ENCODE measurements around the gene STK39. TPM values are rescaled to one million over a fixed set of nuclear protein-coding genes. Genes with fewer than 3 reads are reported as not detected.

The STK39 gene
- polyA plus RNA-seq, 2 of the 4 experiments (the other 2 are of a cell fraction), result 14.2 to 27.2 TPM

DNA sequence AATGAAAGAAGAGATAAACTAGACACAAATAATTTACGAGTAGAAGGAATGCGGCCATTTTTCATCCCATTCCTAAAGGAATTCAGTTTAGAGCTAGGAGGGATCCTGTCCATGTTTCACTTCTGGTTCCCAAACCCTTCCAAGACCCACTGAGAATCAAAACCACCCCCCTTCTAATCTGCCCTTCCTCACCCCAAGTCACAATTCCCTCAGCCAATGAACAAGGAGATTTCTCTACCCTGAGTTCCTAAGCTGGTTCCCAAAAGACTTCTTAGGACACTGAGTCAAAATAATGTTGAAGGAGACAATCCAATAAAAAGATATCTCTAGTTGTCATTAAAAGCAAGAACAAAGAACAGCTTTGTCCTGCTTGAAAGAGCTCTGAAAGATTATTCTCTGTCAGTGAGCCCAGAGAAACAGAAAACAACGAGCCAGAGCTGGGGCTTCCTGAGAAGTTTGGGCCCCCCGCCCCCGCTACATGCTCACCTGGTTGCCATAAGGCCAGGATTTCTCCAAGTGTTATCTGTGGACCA is 45.7 kb downstream of the STK39 start:
- DNase-seq (ENCODE audit: low read depth in 1 of 2, low spot score in 1 of 2) (no peak), ATAC-seq (no peak), FAIRE-seq (no peak)
- TF ChIP-seq CBX2 (IDR thresholded peaks at IDR 0.05; ENCODE audit: borderline replicate concordance, low read depth) (no peak), HDAC2 (IDR thresholded peaks at IDR 0.05) (no peak), EP300 (IDR thresholded peaks at IDR 0.05) (no peak), SMC3 (IDR thresholded peaks at IDR 0.05) (no peak), CBX8 (IDR thresholded peaks at IDR 0.05) (no peak), RAD21 (conservative IDR thresholded peaks at IDR 0.05 in 1 of 2, IDR thresholded peaks at IDR 0.05 in 1 of 2) (no peak), PHF8 (IDR thresholded peaks at IDR 0.05; ENCODE audit: borderline replicate concordance, low read depth) (no peak), FOSB (CRISPR knock-in tag; IDR thresholded peaks at IDR 0.05) (no peak), SREBF2 (IDR thresholded peaks at IDR 0.05) (no peak), EHF (CRISPR knock-in tag; IDR thresholded peaks at IDR 0.05) (no peak), FOSL2 (IDR thresholded peaks at IDR 0.05) (no peak), FOSL2 (CRISPR knock-in tag; IDR thresholded peaks at IDR 0.05) (no peak)
- TF ChIP-seq, protein P1, sequence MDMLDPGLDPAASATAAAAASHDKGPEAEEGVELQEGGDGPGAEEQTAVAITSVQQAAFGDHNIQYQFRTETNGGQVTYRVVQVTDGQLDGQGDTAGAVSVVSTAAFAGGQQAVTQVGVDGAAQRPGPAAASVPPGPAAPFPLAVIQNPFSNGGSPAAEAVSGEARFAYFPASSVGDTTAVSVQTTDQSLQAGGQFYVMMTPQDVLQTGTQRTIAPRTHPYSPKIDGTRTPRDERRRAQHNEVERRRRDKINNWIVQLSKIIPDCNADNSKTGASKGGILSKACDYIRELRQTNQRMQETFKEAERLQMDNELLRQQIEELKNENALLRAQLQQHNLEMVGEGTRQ (IDR thresholded peaks at IDR 0.05), result no peak
- TF ChIP-seq, protein P2, sequence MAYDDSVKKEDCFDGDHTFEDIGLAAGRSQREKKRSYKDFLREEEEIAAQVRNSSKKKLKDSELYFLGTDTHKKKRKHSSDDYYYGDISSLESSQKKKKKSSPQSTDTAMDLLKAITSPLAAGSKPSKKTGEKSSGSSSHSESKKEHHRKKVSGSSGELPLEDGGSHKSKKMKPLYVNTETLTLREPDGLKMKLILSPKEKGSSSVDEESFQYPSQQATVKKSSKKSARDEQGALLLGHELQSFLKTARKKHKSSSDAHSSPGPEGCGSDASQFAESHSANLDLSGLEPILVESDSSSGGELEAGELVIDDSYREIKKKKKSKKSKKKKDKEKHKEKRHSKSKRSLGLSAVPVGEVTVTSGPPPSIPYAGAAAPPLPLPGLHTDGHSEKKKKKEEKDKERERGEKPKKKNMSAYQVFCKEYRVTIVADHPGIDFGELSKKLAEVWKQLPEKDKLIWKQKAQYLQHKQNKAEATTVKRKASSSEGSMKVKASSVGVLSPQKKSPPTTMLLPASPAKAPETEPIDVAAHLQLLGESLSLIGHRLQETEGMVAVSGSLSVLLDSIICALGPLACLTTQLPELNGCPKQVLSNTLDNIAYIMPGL (CRISPR knock-in tag; IDR thresholded peaks at IDR 0.05; ENCODE audit: borderline replicate concordance), result no peak
- 92% methylated on average over 5 of the region's 5 CpGs for WGBS (ENCODE audit: missing lambda C conversion rate)
- Histone ChIP-seq H3K4me1 (peaks cover 15% of the 10 kb centered on the region), H3K27ac (no peak overlapping the region), H3K9me3 (no peaks in the 10 kb centered on the region), H3K4me2 (no peak overlapping the region), H3K4me3 (no peak overlapping the region)
- ChIA-PET POLR2A (no interaction called here), CTCF (interaction anchor here (1.0 kb wide), 1 partner anchor 82 kb away, joined by 5 read pairs; no protein-coding TSS in a partner anchor)

DNA sequence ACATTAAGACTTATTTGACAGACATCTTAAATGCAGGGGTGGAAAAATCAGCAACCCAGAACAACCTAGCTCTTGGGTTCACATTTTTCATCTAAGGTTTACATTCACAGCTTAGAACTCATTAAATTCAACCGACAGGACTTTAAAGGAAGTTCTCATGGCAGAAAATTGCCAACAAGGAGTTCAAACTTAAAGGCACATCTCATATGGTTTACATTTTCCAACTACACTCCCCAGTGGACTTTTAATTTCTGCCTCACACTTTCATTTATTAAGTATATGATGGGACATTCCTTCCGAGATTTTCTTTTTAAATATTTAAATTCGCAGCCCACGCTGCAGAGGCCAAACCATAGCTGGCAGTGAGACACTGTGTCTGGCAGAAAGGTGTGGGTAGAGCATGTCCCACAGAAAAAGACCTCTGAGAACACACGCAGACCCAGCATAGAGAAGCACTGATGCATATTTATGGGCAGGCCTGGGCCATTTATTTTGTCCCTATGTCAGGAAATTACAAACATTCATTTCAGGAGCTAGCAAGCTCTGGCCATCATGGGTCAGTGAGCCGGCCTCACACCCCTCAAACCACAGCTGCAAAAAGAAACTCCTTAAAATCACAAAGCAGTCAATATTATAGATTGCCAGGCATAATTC is 46.3 kb downstream of the STK39 start:
- 89% methylated on average over 6 of the region's 6 CpGs for WGBS (ENCODE audit: missing lambda C conversion rate)
- no peak for ATAC-seq
- H3K4me3 ChIP-seq, result no peak overlapping the region
- no peak overlapping the region for H3K4me2 ChIP-seq
- H3K27ac ChIP-seq, result no peak overlapping the region
- POLR2A ChIA-PET, result no interaction called here
- H3K4me1 ChIP-seq, result peaks cover 15% of the 10 kb centered on the region
- no peak for FAIRE-seq
- no peaks in the 10 kb centered on the region for H3K9me3 ChIP-seq
- no peak for DNase-seq (ENCODE audit: low read depth in 1 of 2, low spot score in 1 of 2)
- TF ChIP-seq RARB (CRISPR knock-in tag; IDR thresholded peaks at IDR 0.05) (no peak), HOXA7 (CRISPR knock-in tag; IDR thresholded peaks at IDR 0.05) (no peak), EP300 (IDR thresholded peaks at IDR 0.05) (no peak), RNF2 (IDR thresholded peaks at IDR 0.05; ENCODE audit: borderline replicate concordance, low read depth) (no peak), POLR2AphosphoS2 (conservative IDR thresholded peaks at IDR 0.05; ENCODE audit: low read length) (no peak), CEBPB (IDR thresholded peaks at IDR 0.05) (no peak), GATA3 (IDR thresholded peaks at IDR 0.05; ENCODE audit: borderline replicate concordance) (no peak)
- CTCF ChIA-PET, result interaction anchor here (1.0 kb wide), 1 partner anchor 82 kb away, joined by 5 read pairs; no protein-coding TSS in a partner anchor

DNA sequence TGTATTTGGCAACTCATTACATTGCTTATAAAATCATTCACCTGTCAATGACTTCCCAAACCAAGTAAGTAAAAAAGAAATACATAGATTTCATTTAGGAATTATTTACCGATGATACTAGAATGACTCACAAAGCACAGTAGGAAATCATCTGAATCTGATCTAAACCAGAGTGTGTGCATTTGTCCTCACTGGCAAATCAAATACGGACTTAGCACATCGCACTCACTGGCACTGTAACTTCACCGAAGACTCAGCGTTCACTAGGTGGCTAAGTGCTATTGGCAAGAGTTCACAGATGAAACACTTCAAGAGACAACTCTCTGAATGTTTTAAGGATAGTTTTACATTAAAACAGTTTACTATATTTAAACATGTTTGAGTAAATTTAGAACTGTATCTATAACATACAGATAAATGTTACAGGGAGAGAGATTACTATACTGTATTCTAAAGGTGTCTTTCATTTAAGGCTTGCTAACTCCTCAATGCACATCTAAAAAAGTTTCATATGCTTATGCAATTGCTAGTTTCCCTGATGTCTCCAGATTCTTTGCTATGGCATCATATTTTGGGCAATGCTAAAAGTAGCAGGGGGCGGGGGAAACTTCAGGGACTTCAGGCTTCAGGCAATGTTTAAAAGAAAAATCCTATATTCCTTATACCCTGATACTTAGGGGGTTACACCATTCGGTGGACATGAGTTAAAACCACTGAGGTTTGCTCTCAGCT is 48.8 kb downstream of the STK39 start:
- FAIRE-seq (no peak), ATAC-seq (peak; percentile 87 to 92), DNase-seq (ENCODE audit: low read depth in 1 of 2, low spot score in 1 of 2) (peak; percentile 10 to 50)
- TF ChIP-seq JUNB (IDR thresholded peaks at IDR 0.05), result no peak
- peak overlapping the region in 1 of 2 experiments; percentile 27; a peak in 3 of 6 replicates for H3K27ac ChIP-seq
- H3K4me3 ChIP-seq, result no peak overlapping the region
- POLR2A ChIA-PET, result no interaction called here
- peaks cover 15% of the 10 kb centered on the region for H3K4me1 ChIP-seq
- CTCF ChIA-PET, result no interaction called here
- no peaks in the 10 kb centered on the region for H3K9me3 ChIP-seq
- 27% methylated on average over 7 of the region's 7 CpGs for WGBS (ENCODE audit: missing lambda C conversion rate)
- H3K4me2 ChIP-seq, result peak overlapping the region; percentile 52

Measured in A549 (cell line).